ENCODE measurements around the gene SCG5. TPM values are rescaled to one million over a fixed set of nuclear protein-coding genes. Genes with fewer than 3 reads are reported as not detected.

Gene SCG5
- total and polyA plus RNA-seq, 4 donors: 0.77 to 4.9 (median 0.96) TPM

DNA sequence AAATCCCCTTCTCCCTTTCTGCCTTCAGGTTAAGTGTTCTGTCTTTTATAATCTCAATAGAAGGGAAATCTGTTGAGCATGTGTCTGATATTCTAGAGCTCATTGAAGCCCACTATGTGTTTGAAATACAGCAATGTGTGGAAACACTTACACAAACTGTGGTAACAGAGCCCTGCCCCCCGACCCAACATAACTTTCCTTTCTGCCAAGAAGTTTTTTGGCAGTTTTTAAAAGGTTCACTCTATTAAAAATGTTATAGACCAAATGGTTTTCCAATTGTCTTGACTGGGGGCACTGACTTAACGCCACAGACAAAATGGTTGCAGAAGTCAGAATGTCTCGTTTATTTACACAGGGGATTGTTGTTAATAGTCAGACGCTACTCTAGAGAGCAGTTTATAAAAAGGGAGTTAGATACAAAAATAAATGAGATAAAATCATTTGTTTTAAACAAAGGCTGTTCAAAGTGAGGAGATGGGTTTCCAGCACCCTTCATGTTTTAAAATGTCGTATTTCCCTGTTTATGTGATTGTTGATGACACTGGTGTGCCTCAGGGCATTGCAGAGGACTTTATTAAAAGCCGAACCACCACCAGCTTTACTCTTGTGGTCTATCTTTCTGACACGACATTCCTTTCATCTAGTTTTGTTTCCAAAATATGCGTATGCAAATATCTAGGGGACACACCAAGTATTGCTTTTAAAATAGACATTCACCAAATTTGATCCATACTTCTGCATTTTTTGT lies 49.6 kb downstream of the SCG5 start:
- WGBS, 2 donors: 71 to 79% methylated on average over 8 of the region's 8 CpGs

GRCh38 chr15:32691689-32692038 lies 50.2 kb downstream of the SCG5 start:
- ATAC-seq (ENCODE audit: insufficient read depth, low FRiP score) (no peak), DNase-seq (no peak)
- Histone ChIP-seq H3K27me3 (ENCODE audit: control insufficient read depth in 3 of 3, insufficient read depth in 3 of 3, low read length in 2 of 3) (no peaks in the 10 kb centered on the region), H3K4me3 (no peak overlapping the region), H3K36me3 (ENCODE audit: control insufficient read depth in 4 of 4, insufficient read depth in 4 of 4, low read length in 4 of 4) (no peaks in the 10 kb centered on the region), H3K9ac (ENCODE audit: insufficient read depth in 1 of 2, low read length in 2 of 2) (no peak overlapping the region), H3K4me1 (ENCODE audit: control insufficient read depth in 5 of 5, insufficient read depth in 5 of 5, low read length in 5 of 5) (no peaks in the 10 kb centered on the region), H3K27ac (ENCODE audit: low read depth in 1 of 2, low read length in 1 of 2) (no peak overlapping the region), H3K9me3 (ENCODE audit: control insufficient read depth in 4 of 4, insufficient read depth in 3 of 4, low read length in 3 of 4) (peaks cover 0 to 2% (median 0%) of the 10 kb centered on the region in 4 donors)
- TF ChIP-seq, protein P1, sequence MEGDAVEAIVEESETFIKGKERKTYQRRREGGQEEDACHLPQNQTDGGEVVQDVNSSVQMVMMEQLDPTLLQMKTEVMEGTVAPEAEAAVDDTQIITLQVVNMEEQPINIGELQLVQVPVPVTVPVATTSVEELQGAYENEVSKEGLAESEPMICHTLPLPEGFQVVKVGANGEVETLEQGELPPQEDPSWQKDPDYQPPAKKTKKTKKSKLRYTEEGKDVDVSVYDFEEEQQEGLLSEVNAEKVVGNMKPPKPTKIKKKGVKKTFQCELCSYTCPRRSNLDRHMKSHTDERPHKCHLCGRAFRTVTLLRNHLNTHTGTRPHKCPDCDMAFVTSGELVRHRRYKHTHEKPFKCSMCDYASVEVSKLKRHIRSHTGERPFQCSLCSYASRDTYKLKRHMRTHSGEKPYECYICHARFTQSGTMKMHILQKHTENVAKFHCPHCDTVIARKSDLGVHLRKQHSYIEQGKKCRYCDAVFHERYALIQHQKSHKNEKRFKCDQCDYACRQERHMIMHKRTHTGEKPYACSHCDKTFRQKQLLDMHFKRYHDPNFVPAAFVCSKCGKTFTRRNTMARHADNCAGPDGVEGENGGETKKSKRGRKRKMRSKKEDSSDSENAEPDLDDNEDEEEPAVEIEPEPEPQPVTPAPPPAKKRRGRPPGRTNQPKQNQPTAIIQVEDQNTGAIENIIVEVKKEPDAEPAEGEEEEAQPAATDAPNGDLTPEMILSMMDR (IDR thresholded peaks at IDR 0.05; ENCODE audit: control extremely low read depth, extremely low read depth): no peak
- WGBS, 2 donors: 91 to 96% methylated on average over 10 of the region's 10 CpGs

More for the DNA sequence above, 49.6 kb downstream of the SCG5 start:
- Histone ChIP-seq H3K27me3 (ENCODE audit: control insufficient read depth in 3 of 3, insufficient read depth in 3 of 3, low read length in 2 of 3) (no peaks in the 10 kb centered on the region), H3K4me3 (no peak overlapping the region), H3K36me3 (ENCODE audit: control insufficient read depth in 4 of 4, insufficient read depth in 4 of 4, low read length in 4 of 4) (no peaks in the 10 kb centered on the region), H3K9ac (ENCODE audit: insufficient read depth in 1 of 2, low read length in 2 of 2) (no peak overlapping the region), H3K4me1 (ENCODE audit: control insufficient read depth in 5 of 5, insufficient read depth in 5 of 5, low read length in 5 of 5) (no peaks in the 10 kb centered on the region), H3K9me3 (ENCODE audit: control insufficient read depth in 4 of 4, insufficient read depth in 3 of 4, low read length in 3 of 4) (peaks cover 0 to 4% (median 0%) of the 10 kb centered on the region in 4 donors), H3K27ac (ENCODE audit: low read depth in 1 of 2, low read length in 1 of 2) (no peak overlapping the region)
- DNase-seq (peak; percentile 24 to 62 (median 52)), ATAC-seq (ENCODE audit: insufficient read depth, low FRiP score) (no peak)
- TF ChIP-seq, protein P1 (IDR thresholded peaks at IDR 0.05; ENCODE audit: control extremely low read depth, extremely low read depth): no peak

DNA sequence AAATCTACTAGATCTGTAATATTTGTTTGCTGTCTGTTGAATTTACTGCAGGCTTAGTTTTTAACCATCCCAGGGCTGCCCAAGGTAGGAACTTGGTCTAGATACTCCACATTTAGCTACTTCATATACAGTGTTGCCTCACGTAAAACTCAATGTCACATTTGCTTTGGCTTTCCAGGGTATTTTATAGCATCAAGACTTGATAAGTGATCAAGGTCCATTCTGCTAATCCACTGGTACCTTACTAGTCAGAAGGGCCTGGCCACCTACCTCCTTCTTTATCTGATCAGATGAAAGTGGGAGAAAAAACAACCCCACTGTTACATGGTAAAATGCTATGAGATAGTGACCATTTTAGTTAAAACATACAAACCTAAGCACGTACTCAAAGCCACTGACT lies 50.8 kb downstream of the SCG5 start:
- H3K9me3 ChIP-seq (ENCODE audit: control insufficient read depth in 4 of 4, insufficient read depth in 3 of 4, low read length in 3 of 4): no peaks in the 10 kb centered on the region
- H3K27me3 ChIP-seq (ENCODE audit: control insufficient read depth in 3 of 3, insufficient read depth in 3 of 3, low read length in 2 of 3): no peaks in the 10 kb centered on the region
- TF ChIP-seq, protein P1 (IDR thresholded peaks at IDR 0.05; ENCODE audit: control extremely low read depth, extremely low read depth): no peak
- H3K27ac ChIP-seq (ENCODE audit: low read depth in 1 of 2, low read length in 1 of 2): no peak overlapping the region
- no peak overlapping the region for H3K4me3 ChIP-seq
- WGBS, 2 donors: 92 to 93% methylated on average over 2 of the region's 2 CpGs
- no peak overlapping the region for H3K9ac ChIP-seq (ENCODE audit: insufficient read depth in 1 of 2, low read length in 2 of 2)
- no peaks in the 10 kb centered on the region for H3K4me1 ChIP-seq (ENCODE audit: control insufficient read depth in 5 of 5, insufficient read depth in 5 of 5, low read length in 5 of 5)
- no peak for DNase-seq
- no peak for ATAC-seq (ENCODE audit: insufficient read depth, low FRiP score)
- H3K36me3 ChIP-seq (ENCODE audit: control insufficient read depth in 4 of 4, insufficient read depth in 4 of 4, low read length in 4 of 4): no peaks in the 10 kb centered on the region
